NB4 (cell line): Measurements from ENCODE around the gene CSMD2.

Experiments
- DNase-seq: peaks from one replicate; pipeline ENCODE4 v3.0.0; 2010; ENCODE audit warnings: low read depth
- H3K4me3 ChIP-seq: one replicate; pipeline ENCODE4 v1.5.1; 2011; ENCODE audit warnings: mild to moderate bottlenecking, low read depth, low read length, moderate library complexity
- MYC ChIP-seq: IDR thresholded peaks from 2 replicates; pipeline ENCODE4 v1.6.1; 2011; ENCODE audit warnings: low read depth, low read length
- POLR2A ChIP-seq: IDR thresholded peaks from 2 replicates; pipeline ENCODE4 v1.6.1; 2011; ENCODE audit warnings: mild to moderate bottlenecking; ENCODE audit not compliant: insufficient read length; ENCODE audit errors: extremely low read depth
- TF ChIP-seq, protein P1 (sequence below): IDR thresholded peaks from 2 replicates; pipeline ENCODE4 v1.6.1; 2011; ENCODE audit warnings: low read depth, low read length
- TF ChIP-seq, protein P2 (sequence below): IDR thresholded peaks from one replicate; pipeline ENCODE4 v1.5.1; 2012; ENCODE audit warnings: low read depth, low read length

The CSMD2 gene

DNA sequence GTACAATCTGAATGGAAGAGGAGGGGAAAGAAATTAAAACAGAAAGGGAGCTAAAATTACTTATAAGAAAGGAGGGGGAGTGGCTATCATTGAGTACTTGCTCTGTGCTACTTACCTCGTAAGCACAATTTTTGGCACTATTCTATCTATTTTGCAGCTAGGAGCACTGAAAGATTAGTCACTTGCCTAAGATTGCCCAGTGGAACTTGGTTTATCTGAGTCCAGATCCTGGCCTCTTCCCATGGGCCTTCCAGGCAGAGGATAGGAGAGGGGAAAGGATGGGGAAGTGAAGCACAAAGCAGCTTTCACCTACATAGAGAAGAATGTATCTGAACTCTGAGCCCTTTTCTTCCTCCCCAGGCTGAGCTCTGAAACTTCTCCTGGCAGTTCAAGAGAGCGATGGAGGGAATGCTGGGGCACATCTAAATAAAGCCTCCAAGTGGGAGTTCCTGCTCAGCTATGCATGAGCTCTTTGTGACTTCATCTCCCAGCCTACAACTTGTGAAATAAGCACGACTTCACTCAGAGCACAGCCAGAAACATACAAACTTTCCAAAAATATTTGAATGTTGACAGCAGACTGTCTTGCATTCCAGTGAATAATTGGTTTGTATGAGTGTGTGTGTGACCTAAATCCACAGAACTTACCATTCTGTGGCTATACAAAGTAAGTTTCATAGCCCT lies 271.7 kb downstream of the CSMD2 start:
- H3K4me3 ChIP-seq: no peak overlapping the region
- no peak for DNase-seq
- TF ChIP-seq, protein P1, sequence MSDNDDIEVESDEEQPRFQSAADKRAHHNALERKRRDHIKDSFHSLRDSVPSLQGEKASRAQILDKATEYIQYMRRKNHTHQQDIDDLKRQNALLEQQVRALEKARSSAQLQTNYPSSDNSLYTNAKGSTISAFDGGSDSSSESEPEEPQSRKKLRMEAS: no peak
- TF ChIP-seq MYC: no peak
- TF ChIP-seq, protein P2, sequence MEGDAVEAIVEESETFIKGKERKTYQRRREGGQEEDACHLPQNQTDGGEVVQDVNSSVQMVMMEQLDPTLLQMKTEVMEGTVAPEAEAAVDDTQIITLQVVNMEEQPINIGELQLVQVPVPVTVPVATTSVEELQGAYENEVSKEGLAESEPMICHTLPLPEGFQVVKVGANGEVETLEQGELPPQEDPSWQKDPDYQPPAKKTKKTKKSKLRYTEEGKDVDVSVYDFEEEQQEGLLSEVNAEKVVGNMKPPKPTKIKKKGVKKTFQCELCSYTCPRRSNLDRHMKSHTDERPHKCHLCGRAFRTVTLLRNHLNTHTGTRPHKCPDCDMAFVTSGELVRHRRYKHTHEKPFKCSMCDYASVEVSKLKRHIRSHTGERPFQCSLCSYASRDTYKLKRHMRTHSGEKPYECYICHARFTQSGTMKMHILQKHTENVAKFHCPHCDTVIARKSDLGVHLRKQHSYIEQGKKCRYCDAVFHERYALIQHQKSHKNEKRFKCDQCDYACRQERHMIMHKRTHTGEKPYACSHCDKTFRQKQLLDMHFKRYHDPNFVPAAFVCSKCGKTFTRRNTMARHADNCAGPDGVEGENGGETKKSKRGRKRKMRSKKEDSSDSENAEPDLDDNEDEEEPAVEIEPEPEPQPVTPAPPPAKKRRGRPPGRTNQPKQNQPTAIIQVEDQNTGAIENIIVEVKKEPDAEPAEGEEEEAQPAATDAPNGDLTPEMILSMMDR: no peak
- TF ChIP-seq POLR2A: no peak

DNA sequence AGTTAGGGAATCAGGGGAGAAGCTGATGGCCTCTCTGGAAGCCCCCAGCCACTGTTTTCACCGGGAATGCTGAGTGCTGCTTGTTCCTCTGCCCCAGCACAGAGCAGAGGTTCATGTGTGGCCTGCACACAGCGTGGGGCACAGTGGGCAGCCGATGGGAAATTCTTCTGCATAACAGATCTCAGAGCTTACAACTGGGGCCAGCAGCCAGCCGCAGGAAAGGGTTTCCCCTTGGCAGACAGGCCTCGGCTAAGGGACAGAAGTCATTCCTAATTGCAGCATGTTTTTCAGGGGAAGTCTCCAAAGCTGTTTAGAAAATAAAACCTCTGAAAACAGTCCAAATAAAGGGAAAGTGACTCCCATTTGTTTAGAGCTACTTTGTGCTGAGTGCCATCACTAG lies 278.5 kb downstream of the CSMD2 start:
- no peak for DNase-seq
- no peak overlapping the region for H3K4me3 ChIP-seq
- TF ChIP-seq MYC (no peak), POLR2A (no peak)

DNA sequence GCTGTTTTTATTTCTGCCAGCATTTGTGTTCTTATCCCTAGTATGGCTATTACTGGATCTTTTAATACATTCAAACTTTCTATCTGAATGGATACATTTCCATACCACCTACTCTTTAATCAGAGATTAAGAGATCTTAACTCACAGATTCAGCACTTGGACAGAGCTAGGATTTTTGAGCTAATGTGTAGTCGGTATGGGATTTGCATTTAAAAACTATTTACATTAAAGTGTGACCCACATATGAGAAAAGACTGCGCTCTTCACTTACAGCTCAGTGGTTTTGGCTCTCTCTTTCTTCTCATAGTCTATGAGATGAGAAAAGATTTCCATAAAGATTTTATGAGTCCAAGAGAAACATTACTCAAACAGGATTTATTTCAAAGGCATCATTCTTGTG lies 284.7 kb downstream of the CSMD2 start:
- no peak for TF ChIP-seq MYC
- TF ChIP-seq, protein P2: no peak
- TF ChIP-seq, protein P1: no peak
- no peak for TF ChIP-seq POLR2A
- no peak for DNase-seq

DNA sequence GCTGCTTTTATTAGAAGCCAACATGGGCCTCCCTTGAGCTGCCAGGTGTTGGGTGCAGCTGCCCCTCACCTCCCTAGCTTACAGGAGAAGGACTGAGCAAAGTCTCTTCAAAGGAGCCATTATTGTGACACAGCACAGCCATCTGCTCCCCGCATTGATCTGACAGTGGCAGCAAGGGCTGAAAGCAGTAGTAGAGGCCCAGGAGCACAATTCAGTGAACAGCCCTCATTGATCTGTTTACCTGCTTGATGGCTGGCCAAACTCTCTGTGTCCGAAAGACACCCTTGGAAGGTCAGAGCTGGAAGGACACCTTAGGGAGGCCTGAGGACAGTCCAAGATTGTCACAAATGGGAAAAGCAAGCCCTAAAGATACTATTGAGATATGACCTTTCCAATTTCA lies 286.6 kb downstream of the CSMD2 start:
- TF ChIP-seq MYC: no peak
- TF ChIP-seq, protein P1: no peak
- TF ChIP-seq, protein P2: no peak
- TF ChIP-seq POLR2A: no peak
- H3K4me3 ChIP-seq: no peak overlapping the region
- no peak for DNase-seq

More for the DNA sequence above, 284.7 kb downstream of the CSMD2 start:
- no peak overlapping the region for H3K4me3 ChIP-seq

DNA sequence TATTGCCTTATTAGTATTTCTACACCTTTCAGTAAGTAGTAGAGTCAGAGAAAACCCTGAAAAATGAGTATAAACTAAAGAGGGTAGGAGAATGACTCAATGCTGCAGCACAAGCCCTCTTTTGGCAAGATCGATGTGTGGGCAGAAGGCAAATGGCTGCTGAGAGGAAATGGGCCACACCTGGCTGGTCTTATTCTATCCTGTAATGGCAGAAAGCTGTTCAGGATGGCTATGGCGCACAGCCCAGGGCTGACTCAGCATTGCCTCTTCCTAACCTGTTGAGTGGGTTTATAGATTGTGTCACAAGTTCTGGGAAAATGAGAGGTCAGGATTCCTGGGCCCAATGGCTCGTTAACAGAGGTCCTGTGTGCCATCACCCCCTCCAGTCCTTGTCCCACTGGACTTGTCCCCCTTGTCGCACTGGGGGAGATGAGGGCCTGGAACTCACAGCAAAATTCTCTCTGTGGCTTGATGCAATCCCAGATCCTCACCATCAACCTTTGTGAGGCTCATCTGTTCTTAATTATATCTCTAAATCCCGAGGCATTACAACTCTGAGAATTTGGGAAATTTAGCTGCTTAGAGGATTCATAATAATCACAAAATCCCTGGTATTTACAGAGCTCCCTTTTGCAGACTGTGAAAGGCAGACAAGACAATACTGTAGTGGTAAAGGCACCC lies 287.9 kb downstream of the CSMD2 start:
- DNase-seq: no peak
- TF ChIP-seq POLR2A (no peak), MYC (no peak)
- TF ChIP-seq, protein P2: no peak
- TF ChIP-seq, protein P1: no peak
- H3K4me3 ChIP-seq: no peak overlapping the region

DNA sequence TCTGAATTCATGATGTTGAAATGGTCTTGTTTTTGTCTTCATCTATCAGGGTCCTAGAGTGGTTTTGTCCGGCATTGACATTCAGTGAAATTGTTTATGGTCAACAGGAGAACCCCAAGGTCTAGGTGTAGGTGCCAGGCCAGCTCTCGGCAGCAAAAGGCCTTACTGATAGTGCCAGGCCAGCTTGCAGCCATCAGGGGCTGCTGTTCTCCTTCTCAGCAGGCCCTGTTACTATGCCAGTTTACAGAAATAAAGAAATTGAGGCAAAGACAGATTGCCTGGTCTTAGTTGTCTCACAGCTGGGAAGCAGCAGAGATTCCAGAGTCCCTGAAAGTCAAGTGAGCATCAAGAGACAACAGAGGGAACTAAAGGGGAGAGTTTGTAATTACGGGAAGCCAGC lies 289.2 kb downstream of the CSMD2 start:
- no peak for DNase-seq
- TF ChIP-seq, protein P1: no peak
- TF ChIP-seq, protein P2: no peak
- TF ChIP-seq POLR2A: no peak
- TF ChIP-seq MYC: no peak
- no peak overlapping the region for H3K4me3 ChIP-seq
